IMR-90 (cell line): ENCODE results near the gene USP32. TPM values are rescaled to one million over a fixed set of nuclear protein-coding genes. Genes with fewer than 3 reads are reported as not detected.

Source experiments
- ATAC-seq: fragments of 200-7000 bp; cut with Tn5 transposase; 2 replicates; pipeline ENCODE4 v1.9.1; 2020; ENCODE audit warnings: low read depth, mild to moderate bottlenecking, moderate library complexity
- BruUV-seq: library from RNA; stranded (reverse); fragments of 400-500 nt; replicated peaks from 2 replicates; lab custom pipeline; 2021; lab: Mats Ljungman, UMichigan
- CTCF ChIA-PET: fragments of 300-600 bp; formaldehyde crosslinking; extraction: SDS; loops from one replicate; lab custom pipeline; 2021; ENCODE audit warnings: antibody characterized with exemption; lab: Yijun Ruan, JAX
- POLR2A ChIA-PET: fragments of 300-600 bp; sonication (Branson Sonifier 250); formaldehyde crosslinking; loops from one replicate; lab custom pipeline; 2022; ENCODE audit warnings: antibody characterized with exemption; ENCODE audit not compliant: unreplicated experiment; lab: Charles Lee
- DNase-seq: peaks from one replicate; pipeline ENCODE4 v3.0.0; 2013
- H2AFZ ChIP-seq: replicated peaks from 2 replicates; pipeline ENCODE3; 2013; ENCODE audit warnings: low read length, mild to moderate bottlenecking; ENCODE audit not compliant: poor library complexity
- H2AK5ac ChIP-seq: 2 replicates; pipeline ENCODE4 v1.6.1; 2013; ENCODE audit warnings: low read depth, low read length, inconsistent platforms
- H2AK9ac ChIP-seq: replicated peaks from 2 replicates; pipeline ENCODE3; 2013; ENCODE audit warnings: mild to moderate bottlenecking, low read depth, low read length, moderate library complexity; ENCODE audit not compliant: poor library complexity
- H2BK120ac ChIP-seq: 2 replicates; pipeline ENCODE4 v1.6.1; 2013; ENCODE audit warnings: low read depth, low read length, inconsistent platforms
- H2BK15ac ChIP-seq: 3 replicates; pipeline ENCODE4 v1.6.1; 2013; ENCODE audit warnings: low read depth, low read length, inconsistent platforms
- H2BK20ac ChIP-seq: 2 replicates; pipeline ENCODE4 v1.6.1; 2013; ENCODE audit warnings: low read depth, mild to moderate bottlenecking, inconsistent platforms, low read length, moderate library complexity
- H2BK5ac ChIP-seq: 2 replicates; pipeline ENCODE4 v1.6.1; 2013; ENCODE audit warnings: mild to moderate bottlenecking, low read depth, low read length, inconsistent platforms; ENCODE audit not compliant: poor library complexity, severe bottlenecking
- H3K14ac ChIP-seq: replicated peaks from 2 replicates; pipeline ENCODE4 v1.6.1; 2013; ENCODE audit warnings: low read depth, low read length, inconsistent platforms
- H3K18ac ChIP-seq: 2 replicates; pipeline ENCODE4 v1.6.1; 2013; ENCODE audit warnings: low read depth, low read length, control low read depth
- H3K23ac ChIP-seq: 2 replicates; pipeline ENCODE4 v1.6.1; 2013; ENCODE audit warnings: low read depth, low read length, inconsistent platforms
- H3K27ac ChIP-seq: 2 replicates; pipeline ENCODE4 v1.5.1; 2013; ENCODE audit warnings: mild to moderate bottlenecking, control low read depth, low read length; ENCODE audit not compliant: insufficient read depth
- H3K27me3 ChIP-seq: 2 replicates; pipeline ENCODE4 v1.6.1; 2013; ENCODE audit warnings: low read length; ENCODE audit not compliant: control insufficient read depth, insufficient read depth
- H3K36me3 ChIP-seq: 2 replicates; pipeline ENCODE4 v1.6.1; 2013; ENCODE audit warnings: low read length, mixed read lengths; ENCODE audit not compliant: control insufficient read depth, insufficient read depth
- H3K4ac ChIP-seq: 2 replicates; pipeline ENCODE4 v1.6.1; 2013; ENCODE audit warnings: low read depth, low read length, inconsistent platforms
- H3K4me1 ChIP-seq: 2 replicates; pipeline ENCODE4 v1.6.1; 2013; ENCODE audit warnings: low read length, mixed read lengths; ENCODE audit not compliant: control insufficient read depth, insufficient read depth
- H3K4me2 ChIP-seq: 2 replicates; pipeline ENCODE4 v1.6.1; 2013; ENCODE audit warnings: low read depth, mild to moderate bottlenecking, control low read depth, low read length, moderate library complexity
- H3K4me3 ChIP-seq: 2 replicates; pipeline ENCODE4 v1.5.1; 2013; ENCODE audit warnings: low read depth, mild to moderate bottlenecking, control low read depth, low read length, moderate library complexity; ENCODE audit not compliant: insufficient read depth
- H3K56ac ChIP-seq: 2 replicates; pipeline ENCODE4 v1.6.1; 2013; ENCODE audit warnings: low read length, inconsistent platforms; ENCODE audit not compliant: insufficient read depth; ENCODE audit errors: extremely low read depth
- H3K79me1 ChIP-seq, 2 experiments: 2 replicates each; pipeline ENCODE4 v1.6.1; 2013; ENCODE audit warnings: low read length in 2 of 2, inconsistent platforms in 1 of 2, low read depth in 1 of 2
- H3K9ac ChIP-seq: 2 replicates; pipeline ENCODE4 v1.6.1; 2013; ENCODE audit warnings: low read depth, low read length, control low read depth
- H3K9me1 ChIP-seq: 2 replicates; pipeline ENCODE4 v1.6.1; 2013; ENCODE audit warnings: low read length, inconsistent platforms; ENCODE audit not compliant: insufficient read depth
- H3K9me3 ChIP-seq: 2 replicates; pipeline ENCODE4 v1.6.1; 2013; ENCODE audit warnings: low read length; ENCODE audit not compliant: control insufficient read depth, insufficient read depth
- H4K20me1 ChIP-seq: 2 replicates; pipeline ENCODE4 v1.6.1; 2013; ENCODE audit warnings: low read length, inconsistent platforms; ENCODE audit not compliant: insufficient read depth
- H4K5ac ChIP-seq: 2 replicates; pipeline ENCODE4 v1.6.1; 2013; ENCODE audit warnings: mild to moderate bottlenecking, low read depth, low read length, control low read depth
- H4K8ac ChIP-seq, 2 experiments: 2 replicates each; pipeline ENCODE4 v1.6.1; 2013; ENCODE audit warnings: low read depth in 2 of 2, low read length in 2 of 2, control low read depth in 1 of 2, inconsistent platforms in 1 of 2
- H4K91ac ChIP-seq: 2 replicates; pipeline ENCODE4 v1.6.1; 2013; ENCODE audit warnings: low read depth, low read length, inconsistent platforms; ENCODE audit not compliant: insufficient read depth
- BHLHE40 ChIP-seq: fragments of 150-350 bp; IDR thresholded peaks from 2 replicates; pipeline ENCODE4 v1.6.1; 2016; ENCODE audit warnings: mild to moderate bottlenecking, low read depth, low read length
- CEBPB ChIP-seq: IDR thresholded peaks from 2 replicates; pipeline ENCODE4 v1.6.1; 2012; ENCODE audit warnings: low read depth, low read length, improper control_type of control experiment
- CHD1 ChIP-seq: IDR thresholded peaks from 2 replicates; pipeline ENCODE4 v1.6.1; 2012; ENCODE audit warnings: low read depth, low read length, improper control_type of control experiment
- FOS ChIP-seq: fragments of 150-350 bp; IDR thresholded peaks from 2 replicates; pipeline ENCODE4 v1.6.1; 2016; ENCODE audit warnings: low read depth, low read length
- MAFK ChIP-seq: IDR thresholded peaks from 2 replicates; pipeline ENCODE4 v1.6.1; 2012; ENCODE audit warnings: low read depth, low read length, improper control_type of control experiment
- MAZ ChIP-seq: IDR thresholded peaks from 2 replicates; pipeline ENCODE4 v1.6.1; 2012; ENCODE audit warnings: low read depth, mild to moderate bottlenecking, low read length, improper control_type of control experiment, moderate library complexity, borderline replicate concordance
- MXI1 ChIP-seq: IDR thresholded peaks from 2 replicates; pipeline ENCODE4 v1.6.1; 2012; ENCODE audit warnings: low read depth, mild to moderate bottlenecking, low read length, moderate library complexity, borderline replicate concordance
- POLR2A ChIP-seq: IDR thresholded peaks from 2 replicates; pipeline ENCODE4 v1.6.1; 2012; ENCODE audit warnings: mild to moderate bottlenecking, low read depth, low read length
- RAD21 ChIP-seq: IDR thresholded peaks from 2 replicates; pipeline ENCODE4 v1.6.1; 2012; ENCODE audit warnings: low read length, improper control_type of control experiment
- RCOR1 ChIP-seq: IDR thresholded peaks from 2 replicates; pipeline ENCODE4 v1.6.1; 2012; ENCODE audit warnings: mild to moderate bottlenecking, low read length, improper control_type of control experiment; ENCODE audit not compliant: insufficient replicate concordance
- RFX5 ChIP-seq: IDR thresholded peaks from 2 replicates; pipeline ENCODE4 v1.8.0; 2012; ENCODE audit warnings: low read depth, mild to moderate bottlenecking, low read length, moderate library complexity
- SMC3 ChIP-seq: fragments of 150-350 bp; IDR thresholded peaks from 2 replicates; pipeline ENCODE4 v1.6.1; 2016; ENCODE audit warnings: low read depth, mild to moderate bottlenecking, antibody characterized with exemption, low read length, moderate library complexity
- WGBS, 2 experiments: methylation state at CpG; one replicate each; pipeline versions ENCODE4 v1.1.5 to v1.1.7; 2013; ENCODE audit warnings: missing lambda C conversion rate in 2 of 2; ENCODE audit not compliant: insufficient read length in 1 of 2; ENCODE audit errors: extremely low coverage in 2 of 2; 5-methylcytosine and 5-hydroxymethylcytosine counted together
- dilution Hi-C: fragments of 300-500 bp; cut with HindIII; formaldehyde crosslinking; loops from one replicate; pipeline ENCODE4 v1.14.3; 2018; ENCODE audit warnings: low sequenced_read_pairs; ENCODE audit not compliant: unreplicated experiment
- in situ Hi-C: fragments of 300-500 bp; cut with MboI; formaldehyde crosslinking; loops from 3 replicates; pipeline ENCODE4 v1.14.3; 2019; ENCODE audit warnings: low sequenced_read_pairs, inconsistent platforms, mixed read lengths
- intact Hi-C: fragments of 100-400 bp; cut with micrococcal nuclease; formaldehyde crosslinking; loops from 2 replicates; pipeline ENCODE4 v1.10.0; 2022
- polyA plus RNA-seq, 3 experiments: library from polyadenylated mRNA; depleted of rRNA; stranded (reverse); fragments of >200 nt; gene quantifications; 2 replicates each; pipeline ENCODE4 v1.2.3, GENCODE V29; 2012; ENCODE audit warnings: low replicate concordance in 1 of 3
- total RNA-seq: library from RNA; depleted of rRNA; stranded (reverse); fragments of >200 nt; gene quantifications from 2 replicates; pipeline ENCODE4 v1.2.3, GENCODE V29; 2012
- TF ChIP-seq, protein P1 (sequence below): conservative IDR thresholded peaks from 2 replicates; pipeline ENCODE4 v1.5.1; 2012; ENCODE audit warnings: mild to moderate bottlenecking, low read depth, low read length, improper control_type of control experiment
- TF ChIP-seq, protein P2 (sequence below): fragments of 150-350 bp; IDR thresholded peaks from 2 replicates; pipeline ENCODE4 v1.6.1; 2016; ENCODE audit warnings: low read depth, mild to moderate bottlenecking, low read length, moderate library complexity, borderline replicate concordance

USP32 gene
- total and polyA plus RNA-seq, 2 of the 4 experiments (the other 2 are of a cell fraction), result 16.8 to 46.8 TPM

DNA sequence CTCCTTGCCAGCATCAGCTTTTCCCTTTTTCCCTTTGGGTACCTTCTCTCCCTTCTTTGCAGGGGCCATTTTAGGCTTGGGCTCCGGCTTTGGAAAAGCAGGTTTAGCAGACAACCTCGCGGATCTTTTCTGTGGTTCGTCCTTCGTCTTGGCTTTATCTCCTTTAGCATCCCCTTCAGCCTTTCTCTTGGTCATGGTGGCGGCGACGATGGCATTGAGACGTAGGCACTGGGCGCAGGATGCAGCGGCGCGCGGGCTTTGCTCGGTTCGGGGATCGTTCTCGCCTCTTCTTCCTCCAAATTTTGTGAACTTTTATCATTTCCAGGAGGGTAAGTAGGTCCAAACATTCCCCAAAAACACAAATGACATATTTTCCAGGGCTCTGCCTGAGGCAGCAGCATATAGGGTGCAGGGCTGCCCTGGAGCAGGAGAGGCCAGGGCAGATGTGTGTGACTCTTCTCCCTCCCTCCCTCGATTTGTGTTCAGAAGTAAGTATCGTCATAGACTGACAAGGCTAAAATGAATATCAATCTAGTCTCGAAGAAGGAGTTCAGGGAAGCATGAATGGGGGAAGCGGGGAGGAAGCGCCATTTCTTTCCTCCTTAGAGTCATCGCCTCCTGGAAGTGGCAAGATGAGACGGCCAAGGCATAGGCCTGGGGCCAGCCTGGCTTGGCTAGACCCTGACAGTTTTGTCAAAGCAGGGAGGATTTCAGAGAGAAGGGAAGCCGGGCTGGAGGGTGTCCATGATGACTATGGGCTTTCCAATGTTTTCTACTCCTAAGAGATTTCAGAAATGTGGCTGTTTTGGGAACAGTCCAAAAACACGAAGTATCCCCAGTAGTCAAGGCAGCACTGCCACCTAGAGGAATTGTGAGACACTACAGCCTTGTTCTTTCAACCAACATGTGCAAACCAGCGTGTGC is 43.6 kb upstream of the USP32 start:
- Histone ChIP-seq H3K79me1 (no peaks in the 10 kb centered on the region), H3K9me3 (peaks cover 5% of the 10 kb centered on the region), H3K27me3 (no peaks in the 10 kb centered on the region), H2BK20ac (peak overlapping the region; percentile 66), H3K23ac (peak overlapping the region; percentile 61; the same call in 1 of the 2 replicates), H2AK9ac (peak overlapping the region; percentile 80), H4K91ac (no peak overlapping the region; the same call in 1 of the 2 replicates), H3K18ac (peak overlapping the region; percentile 70), H3K4me1 (peaks cover 3% of the 10 kb centered on the region), H3K9ac (no peak overlapping the region; the same call in 1 of the 2 replicates), H3K14ac (0 out of 2 replicates have a peak overlapping the region, but pooled peaks have one; percentile 54), H4K5ac (peak overlapping the region; percentile 38; the same call in 1 of the 2 replicates), H3K36me3 (no peaks in the 10 kb centered on the region), H3K9me1 (peaks cover 3% of the 10 kb centered on the region; the same call in 1 of the 2 replicates), H4K20me1 (no peaks in the 10 kb centered on the region), H2BK15ac (peak overlapping the region; percentile 33; the same call in 2 of the 3 replicates), H3K4ac (peak overlapping the region; percentile 76), H3K4me2 (peak overlapping the region; percentile 33), H3K27ac (peak overlapping the region; percentile 49; the same call in 1 of the 2 replicates), H3K4me3 (no peak overlapping the region), H2AFZ (peak overlapping the region; percentile 93), H2AK5ac (peak overlapping the region; percentile 16; the same call in 1 of the 2 replicates), H4K8ac (peak overlapping the region in 1 of 2 experiments; percentile 81; a peak in 1 of 4 replicates), H3K56ac (no peak overlapping the region), H2BK120ac (peak overlapping the region; percentile 74), H2BK5ac (peak overlapping the region; percentile 32)
- ChIA-PET POLR2A (no interaction called here), CTCF (no interaction called here)
- no TSS peak for BruUV-seq
- 80% methylated on average over 7 of the region's 28 CpGs; no CpG with 5 or more reads in 1 of the 2 experiments for WGBS, 2 experiments
- intact Hi-C loops, result loop anchor here (1.0 to 2.0 kb wide), 2 partner anchors 205 to 292 kb away; no protein-coding TSS in a partner anchor
- dilution Hi-C loops, result no loop called here
- DNase-seq (peak; percentile 89), ATAC-seq (peak; percentile 93)
- in situ Hi-C loops, result no loop called here
- TF ChIP-seq CHD1 (no peak; the same call in 1 of the 2 replicates), MXI1 (peak; percentile 90), CEBPB (no peak), RFX5 (no peak), FOS (no peak), BHLHE40 (no peak), POLR2A (peak; percentile 49; the same call in 1 of the 2 replicates), RAD21 (peak; percentile 97), MAZ (no peak), MAFK (no peak), RCOR1 (no peak), SMC3 (peak; percentile 91)
- TF ChIP-seq, protein P1, sequence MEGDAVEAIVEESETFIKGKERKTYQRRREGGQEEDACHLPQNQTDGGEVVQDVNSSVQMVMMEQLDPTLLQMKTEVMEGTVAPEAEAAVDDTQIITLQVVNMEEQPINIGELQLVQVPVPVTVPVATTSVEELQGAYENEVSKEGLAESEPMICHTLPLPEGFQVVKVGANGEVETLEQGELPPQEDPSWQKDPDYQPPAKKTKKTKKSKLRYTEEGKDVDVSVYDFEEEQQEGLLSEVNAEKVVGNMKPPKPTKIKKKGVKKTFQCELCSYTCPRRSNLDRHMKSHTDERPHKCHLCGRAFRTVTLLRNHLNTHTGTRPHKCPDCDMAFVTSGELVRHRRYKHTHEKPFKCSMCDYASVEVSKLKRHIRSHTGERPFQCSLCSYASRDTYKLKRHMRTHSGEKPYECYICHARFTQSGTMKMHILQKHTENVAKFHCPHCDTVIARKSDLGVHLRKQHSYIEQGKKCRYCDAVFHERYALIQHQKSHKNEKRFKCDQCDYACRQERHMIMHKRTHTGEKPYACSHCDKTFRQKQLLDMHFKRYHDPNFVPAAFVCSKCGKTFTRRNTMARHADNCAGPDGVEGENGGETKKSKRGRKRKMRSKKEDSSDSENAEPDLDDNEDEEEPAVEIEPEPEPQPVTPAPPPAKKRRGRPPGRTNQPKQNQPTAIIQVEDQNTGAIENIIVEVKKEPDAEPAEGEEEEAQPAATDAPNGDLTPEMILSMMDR, result peak; percentile 98
- TF ChIP-seq, protein P2, sequence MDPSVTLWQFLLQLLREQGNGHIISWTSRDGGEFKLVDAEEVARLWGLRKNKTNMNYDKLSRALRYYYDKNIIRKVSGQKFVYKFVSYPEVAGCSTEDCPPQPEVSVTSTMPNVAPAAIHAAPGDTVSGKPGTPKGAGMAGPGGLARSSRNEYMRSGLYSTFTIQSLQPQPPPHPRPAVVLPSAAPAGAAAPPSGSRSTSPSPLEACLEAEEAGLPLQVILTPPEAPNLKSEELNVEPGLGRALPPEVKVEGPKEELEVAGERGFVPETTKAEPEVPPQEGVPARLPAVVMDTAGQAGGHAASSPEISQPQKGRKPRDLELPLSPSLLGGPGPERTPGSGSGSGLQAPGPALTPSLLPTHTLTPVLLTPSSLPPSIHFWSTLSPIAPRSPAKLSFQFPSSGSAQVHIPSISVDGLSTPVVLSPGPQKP, result no peak
